ENCODE measurements around the gene IL10.

Gene IL10

DNA sequence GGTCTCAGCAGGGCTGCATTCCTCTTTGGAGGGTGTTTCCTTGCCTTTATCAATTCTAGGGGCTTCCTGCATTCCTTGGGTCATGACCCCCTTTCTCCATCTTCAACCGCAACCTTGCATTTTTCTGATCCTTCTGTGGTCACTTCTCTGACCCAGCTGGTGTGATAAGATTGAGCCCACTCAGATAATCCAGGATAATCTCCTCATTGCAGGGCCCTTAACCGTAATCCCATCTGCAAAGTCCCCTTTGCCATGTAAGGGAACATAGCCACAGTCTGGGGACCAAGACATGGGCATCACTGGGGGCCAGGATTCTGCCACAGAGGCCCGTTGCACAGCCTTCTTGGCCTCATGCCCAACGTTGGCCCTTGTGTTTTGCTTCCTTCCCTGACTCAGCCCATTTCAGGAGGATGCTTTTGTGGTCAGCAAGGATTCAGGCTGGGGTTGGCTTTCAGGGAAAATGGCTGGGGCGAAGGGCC, 36.7 kb downstream of the IL10 start:
- Histone ChIP-seq H3K36me3 (ENCODE audit: control insufficient read depth in 2 of 2, insufficient read depth in 1 of 2, low read length in 2 of 2) (peaks cover 0 to 34% of the 10 kb centered on the region in 2 experiments; a peak in 1 of 3 replicates), H3K4me3 (ENCODE audit: low read depth, low read length) (no peak overlapping the region), H3K4me1 (ENCODE audit: control insufficient read depth, insufficient read depth, low read length) (no peaks in the 10 kb centered on the region), H3K9me3 (ENCODE audit: control insufficient read depth, insufficient read depth, low read depth, low read length) (no peaks in the 10 kb centered on the region), H3K27ac (ENCODE audit: extremely low read depth, low read depth, low read length) (no peak overlapping the region)
- POLR2A ChIA-PET: interaction anchor here (0.6 kb wide), 1 partner anchor 1096 kb away, joined by 5 read pairs; no protein-coding TSS in a partner anchor
- CTCF ChIA-PET: interaction anchor here (0.5 to 6.4 kb wide), 26 partner anchors 8 to 764 kb away, joined by 3 to 73 read pairs (median 4); no protein-coding TSS in a partner anchor
- TF ChIP-seq ZSCAN30 (tag by site-specific recombination; IDR thresholded peaks at IDR 0.05): no peak
- TF ChIP-seq, protein P1, sequence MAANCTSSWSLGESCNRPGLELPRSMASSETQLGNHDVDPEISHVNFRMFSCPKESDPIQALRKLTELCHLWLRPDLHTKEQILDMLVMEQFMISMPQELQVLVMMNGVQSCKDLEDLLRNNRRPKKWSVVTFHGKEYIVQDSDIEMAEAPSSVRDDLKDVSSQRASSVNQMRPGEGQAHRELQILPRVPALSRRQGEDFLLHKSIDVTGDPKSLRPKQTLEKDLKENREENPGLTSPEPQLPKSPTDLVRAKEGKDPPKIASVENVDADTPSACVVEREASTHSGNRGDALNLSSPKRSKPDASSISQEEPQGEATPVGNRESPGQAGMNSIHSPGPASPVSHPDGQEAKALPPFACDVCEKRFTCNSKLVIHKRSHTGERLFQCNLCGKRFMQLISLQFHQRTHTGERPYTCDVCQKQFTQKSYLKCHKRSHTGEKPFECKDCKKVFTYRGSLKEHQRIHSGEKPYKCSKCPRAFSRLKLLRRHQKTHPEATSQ (tag by site-specific recombination; IDR thresholded peaks at IDR 0.05): no peak
- TF ChIP-seq ZNF544 (tag by site-specific recombination; IDR thresholded peaks at IDR 0.05): no peak
- TF ChIP-seq KLF16 (tag by site-specific recombination; IDR thresholded peaks at IDR 0.05): no peak
- TF ChIP-seq ZNF221 (tag by site-specific recombination; IDR thresholded peaks at IDR 0.05; ENCODE audit: borderline replicate concordance): no peak
- TF ChIP-seq ZFP37 (tag by site-specific recombination; IDR thresholded peaks at IDR 0.05): no peak
- no peak for TF ChIP-seq TCF7L2 (IDR thresholded peaks at IDR 0.05; ENCODE audit: borderline replicate concordance, low read depth, low read length)
- no peak for TF ChIP-seq ZBTB21 (tag by site-specific recombination; IDR thresholded peaks at IDR 0.05)
- TF ChIP-seq ZNF843 (tag by site-specific recombination; IDR thresholded peaks at IDR 0.05): no peak
- TF ChIP-seq ZNF239 (tag by site-specific recombination; IDR thresholded peaks at IDR 0.05): no peak
- TF ChIP-seq ZBTB48 (tag by site-specific recombination; IDR thresholded peaks at IDR 0.05): no peak
- TF ChIP-seq ZFP3 (tag by site-specific recombination; IDR thresholded peaks at IDR 0.05; ENCODE audit: low read depth): no peak
- TF ChIP-seq, protein P2, sequence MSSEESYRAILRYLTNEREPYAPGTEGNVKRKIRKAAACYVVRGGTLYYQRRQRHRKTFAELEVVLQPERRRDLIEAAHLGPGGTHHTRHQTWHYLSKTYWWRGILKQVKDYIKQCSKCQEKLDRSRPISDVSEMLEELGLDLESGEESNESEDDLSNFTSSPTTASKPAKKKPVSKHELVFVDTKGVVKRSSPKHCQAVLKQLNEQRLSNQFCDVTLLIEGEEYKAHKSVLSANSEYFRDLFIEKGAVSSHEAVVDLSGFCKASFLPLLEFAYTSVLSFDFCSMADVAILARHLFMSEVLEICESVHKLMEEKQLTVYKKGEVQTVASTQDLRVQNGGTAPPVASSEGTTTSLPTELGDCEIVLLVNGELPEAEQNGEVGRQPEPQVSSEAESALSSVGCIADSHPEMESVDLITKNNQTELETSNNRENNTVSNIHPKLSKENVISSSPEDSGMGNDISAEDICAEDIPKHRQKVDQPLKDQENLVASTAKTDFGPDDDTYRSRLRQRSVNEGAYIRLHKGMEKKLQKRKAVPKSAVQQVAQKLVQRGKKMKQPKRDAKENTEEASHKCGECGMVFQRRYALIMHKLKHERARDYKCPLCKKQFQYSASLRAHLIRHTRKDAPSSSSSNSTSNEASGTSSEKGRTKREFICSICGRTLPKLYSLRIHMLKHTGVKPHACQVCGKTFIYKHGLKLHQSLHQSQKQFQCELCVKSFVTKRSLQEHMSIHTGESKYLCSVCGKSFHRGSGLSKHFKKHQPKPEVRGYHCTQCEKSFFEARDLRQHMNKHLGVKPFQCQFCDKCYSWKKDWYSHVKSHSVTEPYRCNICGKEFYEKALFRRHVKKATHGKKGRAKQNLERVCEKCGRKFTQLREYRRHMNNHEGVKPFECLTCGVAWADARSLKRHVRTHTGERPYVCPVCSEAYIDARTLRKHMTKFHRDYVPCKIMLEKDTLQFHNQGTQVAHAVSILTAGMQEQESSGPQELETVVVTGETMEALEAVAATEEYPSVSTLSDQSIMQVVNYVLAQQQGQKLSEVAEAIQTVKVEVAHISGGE (tag by site-specific recombination; conservative IDR thresholded peaks at IDR 0.05; ENCODE audit: low read depth): no peak
- no peak for TF ChIP-seq KLF7 (tag by site-specific recombination; IDR thresholded peaks at IDR 0.05; ENCODE audit: borderline replicate concordance)
- TF ChIP-seq ZNF791 (tag by site-specific recombination; IDR thresholded peaks at IDR 0.05): no peak
- no peak for TF ChIP-seq ZNF660 (tag by site-specific recombination; IDR thresholded peaks at IDR 0.05)

DNA sequence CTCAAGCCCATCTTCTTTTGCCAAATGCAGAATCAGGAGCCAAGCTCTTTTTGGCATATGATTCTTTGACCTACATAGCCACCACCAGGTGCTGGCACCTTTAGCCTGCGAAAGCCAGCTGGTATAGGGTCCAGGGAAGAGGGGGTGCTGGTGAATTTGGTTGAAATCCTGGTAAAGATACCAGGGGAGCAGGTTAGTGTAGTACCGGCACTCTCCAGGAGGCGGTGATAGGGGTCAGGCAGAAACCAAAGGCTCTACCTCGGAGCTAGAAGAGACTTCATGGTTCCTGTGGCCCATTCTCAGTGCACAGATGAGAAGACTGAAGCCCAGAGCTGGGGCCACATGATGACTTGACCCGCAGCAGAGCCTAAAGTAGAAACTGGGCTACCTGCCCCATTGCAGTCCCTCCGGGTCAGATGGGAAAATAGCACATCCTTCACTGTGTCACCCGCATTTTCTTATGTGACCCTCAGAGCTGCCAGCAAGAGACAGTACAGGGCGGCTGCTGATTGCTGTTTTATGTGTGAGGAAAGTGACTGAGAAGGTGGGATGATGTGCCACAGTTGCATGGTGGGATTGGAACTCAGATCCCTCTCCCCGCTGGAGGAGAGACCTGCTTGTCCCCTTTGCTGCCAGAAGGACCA, 37.7 kb downstream of the IL10 start:
- no peaks in the 10 kb centered on the region for H3K9me3 ChIP-seq (ENCODE audit: control insufficient read depth, insufficient read depth, low read depth, low read length)
- H3K36me3 ChIP-seq (ENCODE audit: control insufficient read depth in 2 of 2, insufficient read depth in 1 of 2, low read length in 2 of 2): peaks cover 0 to 44% of the 10 kb centered on the region in 2 experiments; a peak in 1 of 3 replicates
- ChIA-PET POLR2A (interaction anchor here (0.6 to 1.0 kb wide), 3 partner anchors 76 to 1096 kb away, joined by 3 to 5 read pairs (median 4); no protein-coding TSS in a partner anchor), CTCF (interaction anchor here (0.5 to 6.4 kb wide), 35 partner anchors 9 to 1219 kb away, joined by 3 to 73 read pairs (median 4); no protein-coding TSS in a partner anchor)
- no peaks in the 10 kb centered on the region for H3K4me1 ChIP-seq (ENCODE audit: control insufficient read depth, insufficient read depth, low read length)
- no peak overlapping the region for H3K4me3 ChIP-seq (ENCODE audit: low read depth, low read length)
- no peak overlapping the region for H3K27ac ChIP-seq (ENCODE audit: extremely low read depth, low read depth, low read length)
- no peak for TF ChIP-seq ZNF423 (tag by site-specific recombination; IDR thresholded peaks at IDR 0.05)
- TF ChIP-seq ZNF785 (tag by site-specific recombination; IDR thresholded peaks at IDR 0.05): no peak
- TF ChIP-seq ZNF654 (tag by site-specific recombination; IDR thresholded peaks at IDR 0.05; ENCODE audit: low read depth): peak; percentile 50
- TF ChIP-seq, protein P3, sequence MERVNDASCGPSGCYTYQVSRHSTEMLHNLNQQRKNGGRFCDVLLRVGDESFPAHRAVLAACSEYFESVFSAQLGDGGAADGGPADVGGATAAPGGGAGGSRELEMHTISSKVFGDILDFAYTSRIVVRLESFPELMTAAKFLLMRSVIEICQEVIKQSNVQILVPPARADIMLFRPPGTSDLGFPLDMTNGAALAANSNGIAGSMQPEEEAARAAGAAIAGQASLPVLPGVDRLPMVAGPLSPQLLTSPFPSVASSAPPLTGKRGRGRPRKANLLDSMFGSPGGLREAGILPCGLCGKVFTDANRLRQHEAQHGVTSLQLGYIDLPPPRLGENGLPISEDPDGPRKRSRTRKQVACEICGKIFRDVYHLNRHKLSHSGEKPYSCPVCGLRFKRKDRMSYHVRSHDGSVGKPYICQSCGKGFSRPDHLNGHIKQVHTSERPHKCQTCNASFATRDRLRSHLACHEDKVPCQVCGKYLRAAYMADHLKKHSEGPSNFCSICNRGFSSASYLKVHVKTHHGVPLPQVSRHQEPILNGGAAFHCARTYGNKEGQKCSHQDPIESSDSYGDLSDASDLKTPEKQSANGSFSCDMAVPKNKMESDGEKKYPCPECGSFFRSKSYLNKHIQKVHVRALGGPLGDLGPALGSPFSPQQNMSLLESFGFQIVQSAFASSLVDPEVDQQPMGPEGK (tag by site-specific recombination; IDR thresholded peaks at IDR 0.05): no peak
- no peak for TF ChIP-seq ZNF521 (tag by site-specific recombination; IDR thresholded peaks at IDR 0.05)
- TF ChIP-seq YY2 (tag by site-specific recombination; IDR thresholded peaks at IDR 0.05): no peak
- TF ChIP-seq ZNF221 (tag by site-specific recombination; IDR thresholded peaks at IDR 0.05; ENCODE audit: borderline replicate concordance): no peak
- TF ChIP-seq ZNF544 (tag by site-specific recombination; IDR thresholded peaks at IDR 0.05): no peak
- TF ChIP-seq ZNF776 (tag by site-specific recombination; IDR thresholded peaks at IDR 0.05; ENCODE audit: borderline replicate concordance): no peak
- no peak for TF ChIP-seq ZNF76 (tag by site-specific recombination; IDR thresholded peaks at IDR 0.05; ENCODE audit: borderline replicate concordance, low read depth)
- TF ChIP-seq ZNF610 (tag by site-specific recombination; IDR thresholded peaks at IDR 0.05; ENCODE audit: borderline replicate concordance): no peak
- TF ChIP-seq, protein P4, sequence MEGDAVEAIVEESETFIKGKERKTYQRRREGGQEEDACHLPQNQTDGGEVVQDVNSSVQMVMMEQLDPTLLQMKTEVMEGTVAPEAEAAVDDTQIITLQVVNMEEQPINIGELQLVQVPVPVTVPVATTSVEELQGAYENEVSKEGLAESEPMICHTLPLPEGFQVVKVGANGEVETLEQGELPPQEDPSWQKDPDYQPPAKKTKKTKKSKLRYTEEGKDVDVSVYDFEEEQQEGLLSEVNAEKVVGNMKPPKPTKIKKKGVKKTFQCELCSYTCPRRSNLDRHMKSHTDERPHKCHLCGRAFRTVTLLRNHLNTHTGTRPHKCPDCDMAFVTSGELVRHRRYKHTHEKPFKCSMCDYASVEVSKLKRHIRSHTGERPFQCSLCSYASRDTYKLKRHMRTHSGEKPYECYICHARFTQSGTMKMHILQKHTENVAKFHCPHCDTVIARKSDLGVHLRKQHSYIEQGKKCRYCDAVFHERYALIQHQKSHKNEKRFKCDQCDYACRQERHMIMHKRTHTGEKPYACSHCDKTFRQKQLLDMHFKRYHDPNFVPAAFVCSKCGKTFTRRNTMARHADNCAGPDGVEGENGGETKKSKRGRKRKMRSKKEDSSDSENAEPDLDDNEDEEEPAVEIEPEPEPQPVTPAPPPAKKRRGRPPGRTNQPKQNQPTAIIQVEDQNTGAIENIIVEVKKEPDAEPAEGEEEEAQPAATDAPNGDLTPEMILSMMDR (tag by site-specific recombination; IDR thresholded peaks at IDR 0.05): peak; percentile 53
